Brain microvascular endothelial cell (primary cell): ENCODE measurements around the gene ACTR8.
A peak's percentile ranks its signal among the peaks of the same experiment; 100 is the strongest.

ENCODE experiments used
- DNase-seq: peaks from one replicate; pipeline ENCODE4 v3.0.0-alpha.2; 2020
- H3K27ac ChIP-seq: fragments of 250-450 bp; sonication (Bioruptor Pico); 2 replicates; pipeline ENCODE4 v1.5.1; 2020; ENCODE audit warnings: mild to moderate bottlenecking, moderate library complexity
- H3K27me3 ChIP-seq: fragments of 250-450 bp; sonication (Bioruptor Pico); replicated peaks from 2 replicates; pipeline ENCODE4 v1.5.1; 2020; ENCODE audit warnings: mild to moderate bottlenecking
- H3K36me3 ChIP-seq: fragments of 250-450 bp; sonication (Bioruptor Pico); replicated peaks from 2 replicates; pipeline ENCODE4 v1.5.1; 2020; ENCODE audit warnings: mild to moderate bottlenecking
- H3K4me3 ChIP-seq: 2 replicates; pipeline ENCODE4 v1.5.1; 2011; ENCODE audit warnings: low read depth, mild to moderate bottlenecking, control low read depth, low read length, moderate library complexity
- CTCF ChIP-seq: IDR thresholded peaks from 2 replicates; pipeline ENCODE4 v1.5.1; 2011; ENCODE audit warnings: low read depth, mild to moderate bottlenecking, moderate library complexity, low read length, control low read depth, inconsistent platforms; ENCODE audit errors: missing control alignments
- in situ Hi-C: cut with HindIII; loops from 2 replicates; pipeline ENCODE4 v1.10.0; 2017; ENCODE audit warnings: low sequenced_read_pairs, low pct_ligation_motif_present

Gene ACTR8

GRCh38 chr3:53860196-53860595 is 21.8 kb downstream of the ACTR8 start:
- in situ Hi-C loops: no loop called here
- no peaks in the 10 kb centered on the region for H3K27me3 ChIP-seq
- no peak for TF ChIP-seq CTCF
- peaks cover 9% of the 10 kb centered on the region for H3K36me3 ChIP-seq
- no peak overlapping the region for H3K4me3 ChIP-seq
- no peak overlapping the region for H3K27ac ChIP-seq
- no peak for DNase-seq

GRCh38 chr3:53859178-53859577 is 22.8 kb downstream of the ACTR8 start:
- no peak for TF ChIP-seq CTCF
- H3K27me3 ChIP-seq: no peaks in the 10 kb centered on the region
- DNase-seq: no peak
- in situ Hi-C loops: no loop called here
- H3K4me3 ChIP-seq: no peak overlapping the region
- H3K36me3 ChIP-seq: peaks cover 2% of the 10 kb centered on the region
- no peak overlapping the region for H3K27ac ChIP-seq

GRCh38 chr3:53858096-53858741 is 23.7 kb downstream of the ACTR8 start:
- no peak overlapping the region for H3K4me3 ChIP-seq
- no peak for DNase-seq
- no peak overlapping the region for H3K27ac ChIP-seq
- no peaks in the 10 kb centered on the region for H3K36me3 ChIP-seq
- in situ Hi-C loops: no loop called here
- peak; percentile 16 for TF ChIP-seq CTCF
- H3K27me3 ChIP-seq: no peaks in the 10 kb centered on the region

- Histone ChIP-seq H3K4me3 (no peak overlapping the region), H3K27ac (no peak overlapping the region), H3K36me3 (no peaks in the 10 kb centered on the region), H3K27me3 (no peaks in the 10 kb centered on the region)
- TF ChIP-seq CTCF: no peak
- in situ Hi-C loops: no loop called here
- no peak for DNase-seq
These were observed 25.0 kb downstream of the ACTR8 start for GRCh38 chr3:53856964-53857363.

- Histone ChIP-seq H3K27me3 (peaks cover 17% of the 10 kb centered on the region), H3K36me3 (no peaks in the 10 kb centered on the region), H3K4me3 (no peak overlapping the region), H3K27ac (no peak overlapping the region)
- DNase-seq: peak; percentile 6
- in situ Hi-C loops: no loop called here
- TF ChIP-seq CTCF: no peak
These were observed 31.1 kb downstream of the ACTR8 start for GRCh38 chr3:53850895-53851294.

- Histone ChIP-seq H3K36me3 (no peaks in the 10 kb centered on the region), H3K4me3 (no peak overlapping the region), H3K27me3 (peaks cover 20% of the 10 kb centered on the region), H3K27ac (no peak overlapping the region)
- DNase-seq: no peak
- no peak for TF ChIP-seq CTCF
- in situ Hi-C loops: no loop called here
These were observed 32.0 kb downstream of the ACTR8 start for GRCh38 chr3:53849916-53850315.
